BE2C (cell line): ENCODE results near the gene MRPS12.

ENCODE experiments used
- DNase-seq: peaks from one replicate; pipeline ENCODE4 v3.0.0-alpha.2; 2020
- H3K27me3 ChIP-seq: fragments of 250-450 bp; sonication (Bioruptor Pico); 2 replicates; pipeline ENCODE4 v1.5.1; 2020; ENCODE audit warnings: mild to moderate bottlenecking
- H3K36me3 ChIP-seq: fragments of 250-450 bp; sonication (Bioruptor Pico); 2 replicates; pipeline ENCODE4 v1.5.1; 2020; ENCODE audit warnings: mild to moderate bottlenecking
- H3K4me1 ChIP-seq: fragments of 250-450 bp; sonication (Bioruptor Pico); 2 replicates; pipeline ENCODE4 v1.5.1; 2020
- H3K4me3 ChIP-seq: 2 replicates; pipeline ENCODE4 v1.5.1; 2011; ENCODE audit warnings: low read depth, low read length
- H3K9me3 ChIP-seq: fragments of 250-450 bp; sonication (Bioruptor Pico); 2 replicates; pipeline ENCODE4 v1.5.1; 2020
- CTCF ChIP-seq: IDR thresholded peaks from 2 replicates; pipeline ENCODE4 v1.5.1; 2012; ENCODE audit warnings: mild to moderate bottlenecking, low read depth, low read length

The MRPS12 gene

DNA sequence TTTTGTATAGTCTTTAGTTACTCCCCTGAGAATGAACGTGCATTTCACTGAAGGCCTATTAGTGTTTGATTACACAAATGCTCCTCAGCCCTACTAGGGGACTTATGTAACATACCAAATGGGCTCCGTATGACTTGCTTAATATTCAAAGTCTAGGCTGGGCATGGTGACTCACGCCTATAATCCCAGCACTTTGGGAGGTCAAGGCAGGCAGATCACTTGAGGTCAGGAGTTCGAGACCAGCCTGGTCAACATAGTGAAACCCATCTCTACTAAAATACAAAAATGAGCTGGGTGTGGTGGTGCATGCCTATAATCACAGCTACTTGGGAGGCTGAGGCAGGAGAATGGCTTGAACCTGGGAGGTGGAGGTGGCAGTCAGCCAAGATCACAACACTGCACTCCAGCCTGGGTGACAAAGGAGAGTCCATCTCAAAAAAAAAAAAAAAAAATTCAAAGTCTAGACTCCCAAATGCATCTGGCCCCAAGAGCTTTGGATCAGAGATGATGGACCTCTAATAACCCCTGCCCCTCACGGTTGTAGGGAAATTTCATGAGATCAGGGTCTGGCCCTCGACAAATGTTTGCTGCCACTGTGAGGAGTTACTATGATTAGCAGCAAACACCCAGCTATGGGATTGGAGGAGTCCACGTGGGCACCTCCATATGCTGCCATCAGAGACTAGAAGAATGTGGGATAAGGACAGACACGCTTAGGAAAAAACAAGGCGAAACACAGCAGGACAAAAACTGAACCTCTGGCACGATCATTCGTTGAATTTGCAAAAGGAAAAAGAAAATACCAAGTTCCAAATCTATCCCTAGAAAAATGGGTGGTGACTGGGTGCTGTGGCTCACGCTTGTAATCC, 40.2 kb downstream of the MRPS12 start:
- no peak overlapping the region for H3K4me3 ChIP-seq
- no peak for TF ChIP-seq CTCF
- no peaks in the 10 kb centered on the region for H3K27me3 ChIP-seq
- H3K4me1 ChIP-seq: no peaks in the 10 kb centered on the region; the same call in 1 of the 2 replicates
- no peaks in the 10 kb centered on the region for H3K9me3 ChIP-seq
- no peak for DNase-seq
- H3K36me3 ChIP-seq: peaks cover 5% of the 10 kb centered on the region

GRCh38 chr19:38971672-38972071, 40.9 kb downstream of the MRPS12 start:
- peaks cover under 1% of the 10 kb centered on the region for H3K36me3 ChIP-seq
- H3K9me3 ChIP-seq: no peaks in the 10 kb centered on the region
- H3K27me3 ChIP-seq: no peaks in the 10 kb centered on the region
- H3K4me3 ChIP-seq: no peak overlapping the region
- DNase-seq: no peak
- no peak for TF ChIP-seq CTCF
- H3K4me1 ChIP-seq: no peaks in the 10 kb centered on the region; the same call in 1 of the 2 replicates

- no peaks in the 10 kb centered on the region for H3K4me1 ChIP-seq
- no peaks in the 10 kb centered on the region for H3K36me3 ChIP-seq
- DNase-seq: no peak
- TF ChIP-seq CTCF: no peak
- H3K4me3 ChIP-seq: peak overlapping the region; percentile 63
- no peaks in the 10 kb centered on the region for H3K27me3 ChIP-seq
- no peaks in the 10 kb centered on the region for H3K9me3 ChIP-seq
Measured at GRCh38 chr19:38974624-38975213, 44.0 kb downstream of the MRPS12 start.

GRCh38 chr19:38975214-38975860, 44.6 kb downstream of the MRPS12 start, which contains the start of gene FBXO17:
Gene FBXO17, minus strand, starts transcription at chr19:38975742. Its CDS starts 25,423 bp downstream, at chr19:38950319.
- peak within 1 kb of the TSS; percentile 63 for H3K4me3 ChIP-seq
- TF ChIP-seq CTCF: no peak
- H3K4me1 ChIP-seq: no peaks in the 10 kb centered on the region
- H3K27me3 ChIP-seq: no peaks in the 10 kb centered on the region
- peak; percentile 72 for DNase-seq
- no peaks in the 10 kb centered on the region for H3K36me3 ChIP-seq
- H3K9me3 ChIP-seq: no peaks in the 10 kb centered on the region

- Histone ChIP-seq H3K36me3 (no peaks in the 10 kb centered on the region), H3K27me3 (no peaks in the 10 kb centered on the region), H3K9me3 (no peaks in the 10 kb centered on the region), H3K4me1 (no peaks in the 10 kb centered on the region), H3K4me3 (peak overlapping the region; percentile 63)
- no peak for DNase-seq
- TF ChIP-seq CTCF: no peak
Measured at GRCh38 chr19:38975861-38976271, 45.1 kb downstream of the MRPS12 start.
